Vagina (tissue), 2 donors: ENCODE data around the gene CCBE1. TPM values are rescaled to one million over a fixed set of nuclear protein-coding genes. Genes with fewer than 3 reads are reported as not detected.
A peak's percentile ranks its signal among the peaks of the same experiment; 100 is the strongest.

Source experiments
- DNase-seq, 2 donors: peaks; one replicate each; pipeline ENCODE4 v3.0.0-alpha.2; 2017; ENCODE audit errors: extremely low spot score in 2 of 2
- H3K27ac ChIP-seq: fragments of 200-600 bp; sonication (generic); one replicate; pipeline ENCODE4 v1.5.1; 2019
- H3K27me3 ChIP-seq: fragments of 200-600 bp; sonication (generic); one replicate; pipeline ENCODE4 v1.5.1; 2019
- H3K36me3 ChIP-seq, 2 donors: fragments of 200-600 bp; sonication (generic); one replicate each; pipeline ENCODE4 v1.5.1; 2017 to 2019
- H3K4me1 ChIP-seq: fragments of 200-600 bp; sonication (generic); one replicate; pipeline ENCODE4 v1.5.1; 2019
- H3K4me3 ChIP-seq, 2 donors: fragments of 200-600 bp; sonication (generic); 1 replicate in 1 of 2; 2 replicates in 1 of 2; pipeline ENCODE4 v1.5.1; 2016 to 2019
- H3K9me3 ChIP-seq: fragments of 200-600 bp; sonication (generic); one replicate; pipeline ENCODE4 v1.5.1; 2019
- POLR2A ChIP-seq, 2 donors: fragments of 450-650 bp; IDR thresholded peaks; one replicate each; pipeline ENCODE4 v1.6.1; 2017; ENCODE audit warnings: antibody characterized with exemption in 2 of 2, mild to moderate bottlenecking in 2 of 2, moderate library complexity in 2 of 2
- POLR2AphosphoS5 ChIP-seq, 2 donors: sonication (generic); formaldehyde crosslinking; IDR thresholded peaks; one replicate each; pipeline ENCODE4 v1.9.0; 2017; ENCODE audit warnings: antibody characterized with exemption in 2 of 2, mild to moderate bottlenecking in 2 of 2, low read depth in 1 of 2; ENCODE audit not compliant: insufficient read depth in 1 of 2
- intact Hi-C: fragments of 100-400 bp; cut with DNase I; formaldehyde crosslinking; loops from one replicate; pipeline ENCODE4 v1.15.1; 2023
- total RNA-seq: library from RNA; depleted of rRNA; stranded (reverse); fragments of >200 nt; gene quantifications from one replicate; pipeline ENCODE4 v1.2.3, GENCODE V29; 2016
- TF ChIP-seq, protein P1 (sequence below), 3 experiments: fragments of 450-650 bp in 2 of 3; fragments of 200-600 bp in 1 of 3; sonication (generic) in 1 of 3; IDR thresholded peaks; one replicate each; pipeline ENCODE4 v1.5.1; 2017 to 2019; ENCODE audit warnings: antibody characterized with exemption in 3 of 3, mild to moderate bottlenecking in 2 of 3, moderate library complexity in 2 of 3

The CCBE1 gene
- total RNA-seq, 1 donor from 2014 or later, result 2.9 TPM

DNA sequence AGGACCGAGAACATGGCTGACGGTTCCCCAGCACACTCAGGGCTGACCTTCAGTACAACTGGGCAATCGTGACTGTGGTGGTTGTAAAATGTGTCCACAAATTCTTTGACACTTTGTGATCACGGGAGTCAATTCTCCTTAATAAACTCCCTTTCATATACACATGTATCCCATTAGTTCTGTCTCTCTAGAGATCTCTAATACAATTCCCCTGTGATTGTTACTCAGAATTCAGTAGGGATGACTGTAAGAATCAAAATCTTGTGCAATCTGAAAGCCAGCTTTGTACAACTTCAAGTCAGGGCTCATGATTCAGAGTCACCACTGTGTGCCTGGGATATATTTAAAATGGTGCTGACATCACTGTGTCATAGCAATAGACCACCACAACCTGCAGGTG is 248.7 kb downstream of the CCBE1 start:
- TF ChIP-seq POLR2A (IDR thresholded peaks at IDR 0.05) (no peak), POLR2AphosphoS5 (IDR thresholded peaks at IDR 0.05; ENCODE audit: insufficient read depth in 1 of 2, low read depth in 1 of 2) (no peak)
- TF ChIP-seq, protein P1, sequence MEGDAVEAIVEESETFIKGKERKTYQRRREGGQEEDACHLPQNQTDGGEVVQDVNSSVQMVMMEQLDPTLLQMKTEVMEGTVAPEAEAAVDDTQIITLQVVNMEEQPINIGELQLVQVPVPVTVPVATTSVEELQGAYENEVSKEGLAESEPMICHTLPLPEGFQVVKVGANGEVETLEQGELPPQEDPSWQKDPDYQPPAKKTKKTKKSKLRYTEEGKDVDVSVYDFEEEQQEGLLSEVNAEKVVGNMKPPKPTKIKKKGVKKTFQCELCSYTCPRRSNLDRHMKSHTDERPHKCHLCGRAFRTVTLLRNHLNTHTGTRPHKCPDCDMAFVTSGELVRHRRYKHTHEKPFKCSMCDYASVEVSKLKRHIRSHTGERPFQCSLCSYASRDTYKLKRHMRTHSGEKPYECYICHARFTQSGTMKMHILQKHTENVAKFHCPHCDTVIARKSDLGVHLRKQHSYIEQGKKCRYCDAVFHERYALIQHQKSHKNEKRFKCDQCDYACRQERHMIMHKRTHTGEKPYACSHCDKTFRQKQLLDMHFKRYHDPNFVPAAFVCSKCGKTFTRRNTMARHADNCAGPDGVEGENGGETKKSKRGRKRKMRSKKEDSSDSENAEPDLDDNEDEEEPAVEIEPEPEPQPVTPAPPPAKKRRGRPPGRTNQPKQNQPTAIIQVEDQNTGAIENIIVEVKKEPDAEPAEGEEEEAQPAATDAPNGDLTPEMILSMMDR (IDR thresholded peaks at IDR 0.05), result no peak
- intact Hi-C loops, result no loop called here
- H3K9me3 ChIP-seq, result no peaks in the 10 kb centered on the region
- H3K27ac ChIP-seq, result no peak overlapping the region
- no peaks in the 10 kb centered on the region for H3K4me1 ChIP-seq
- H3K36me3 ChIP-seq, result no peaks in the 10 kb centered on the region
- no peak for DNase-seq
- H3K27me3 ChIP-seq, result no peaks in the 10 kb centered on the region
- no peak overlapping the region for H3K4me3 ChIP-seq

DNA sequence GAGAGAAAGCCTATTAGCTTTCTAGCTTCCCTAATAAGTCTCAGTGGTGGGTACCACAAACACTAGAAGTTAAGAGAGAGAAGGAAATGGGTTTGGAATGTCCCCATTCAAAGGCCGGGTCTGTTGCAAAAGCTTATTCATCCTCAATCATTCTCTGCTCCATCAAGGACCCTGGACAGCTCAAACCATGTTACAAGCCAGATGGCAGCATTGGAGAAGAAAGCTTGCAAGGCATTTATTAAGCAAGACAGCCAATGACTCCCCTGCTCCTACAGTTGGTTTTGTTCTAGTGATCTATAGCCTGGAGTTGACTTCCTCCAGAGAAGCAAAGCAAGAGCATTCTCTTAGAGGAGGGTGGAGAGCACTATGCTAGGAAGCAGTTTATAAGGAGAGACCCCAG is 251.2 kb downstream of the CCBE1 start:
- Histone ChIP-seq H3K4me1 (no peaks in the 10 kb centered on the region), H3K27me3 (no peaks in the 10 kb centered on the region), H3K36me3 (no peaks in the 10 kb centered on the region), H3K4me3 (no peak overlapping the region), H3K27ac (no peak overlapping the region), H3K9me3 (no peaks in the 10 kb centered on the region)
- no peak for TF ChIP-seq POLR2AphosphoS5 (IDR thresholded peaks at IDR 0.05; ENCODE audit: insufficient read depth in 1 of 2, low read depth in 1 of 2)
- no peak for TF ChIP-seq POLR2A (IDR thresholded peaks at IDR 0.05)
- TF ChIP-seq, protein P1 (IDR thresholded peaks at IDR 0.05), result no peak
- no peak for DNase-seq
- intact Hi-C loops, result no loop called here

DNA sequence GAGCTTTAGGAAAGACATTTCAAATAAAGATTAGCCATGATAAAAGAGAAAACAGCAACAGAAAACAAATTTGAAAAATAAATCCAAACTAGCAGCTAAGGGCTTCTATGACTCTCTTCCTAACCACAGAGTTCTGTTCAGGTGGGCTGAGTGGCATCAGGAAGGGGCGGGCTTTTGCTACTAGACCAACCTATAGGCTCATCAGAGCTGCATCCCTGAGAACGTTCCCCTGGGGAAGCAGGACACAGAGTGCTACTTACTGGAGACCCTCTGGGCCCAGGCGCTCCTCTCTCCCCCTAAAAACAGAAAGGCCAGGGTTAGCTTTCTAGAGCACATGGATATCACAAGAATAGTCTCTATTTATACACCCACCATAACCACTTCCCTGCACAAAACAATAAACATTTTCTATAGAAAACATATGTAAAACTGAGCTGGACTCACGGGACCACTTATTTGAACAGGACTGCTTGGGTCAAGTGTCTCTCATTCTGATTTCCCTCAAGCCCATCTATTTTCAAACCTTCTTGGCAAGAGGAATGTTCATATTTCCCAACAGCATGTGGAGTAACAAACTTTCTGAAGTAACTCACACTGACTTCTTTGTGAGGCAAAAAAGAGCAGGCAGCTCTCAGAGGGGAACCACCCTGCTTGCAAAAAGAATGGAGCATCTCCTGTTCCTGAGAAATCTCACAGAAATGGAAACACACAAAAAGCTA is 259.2 kb downstream of the CCBE1 start:
- H3K4me1 ChIP-seq, result no peaks in the 10 kb centered on the region
- DNase-seq, result no peak
- H3K9me3 ChIP-seq, result no peaks in the 10 kb centered on the region
- intact Hi-C loops, result no loop called here
- TF ChIP-seq, protein P1 (IDR thresholded peaks at IDR 0.05), result no peak
- no peak for TF ChIP-seq POLR2AphosphoS5 (IDR thresholded peaks at IDR 0.05; ENCODE audit: insufficient read depth in 1 of 2, low read depth in 1 of 2)
- TF ChIP-seq POLR2A (IDR thresholded peaks at IDR 0.05), result no peak
- no peaks in the 10 kb centered on the region for H3K27me3 ChIP-seq
- H3K4me3 ChIP-seq, result no peak overlapping the region
- no peak overlapping the region for H3K27ac ChIP-seq
- H3K36me3 ChIP-seq, result no peaks in the 10 kb centered on the region

DNA sequence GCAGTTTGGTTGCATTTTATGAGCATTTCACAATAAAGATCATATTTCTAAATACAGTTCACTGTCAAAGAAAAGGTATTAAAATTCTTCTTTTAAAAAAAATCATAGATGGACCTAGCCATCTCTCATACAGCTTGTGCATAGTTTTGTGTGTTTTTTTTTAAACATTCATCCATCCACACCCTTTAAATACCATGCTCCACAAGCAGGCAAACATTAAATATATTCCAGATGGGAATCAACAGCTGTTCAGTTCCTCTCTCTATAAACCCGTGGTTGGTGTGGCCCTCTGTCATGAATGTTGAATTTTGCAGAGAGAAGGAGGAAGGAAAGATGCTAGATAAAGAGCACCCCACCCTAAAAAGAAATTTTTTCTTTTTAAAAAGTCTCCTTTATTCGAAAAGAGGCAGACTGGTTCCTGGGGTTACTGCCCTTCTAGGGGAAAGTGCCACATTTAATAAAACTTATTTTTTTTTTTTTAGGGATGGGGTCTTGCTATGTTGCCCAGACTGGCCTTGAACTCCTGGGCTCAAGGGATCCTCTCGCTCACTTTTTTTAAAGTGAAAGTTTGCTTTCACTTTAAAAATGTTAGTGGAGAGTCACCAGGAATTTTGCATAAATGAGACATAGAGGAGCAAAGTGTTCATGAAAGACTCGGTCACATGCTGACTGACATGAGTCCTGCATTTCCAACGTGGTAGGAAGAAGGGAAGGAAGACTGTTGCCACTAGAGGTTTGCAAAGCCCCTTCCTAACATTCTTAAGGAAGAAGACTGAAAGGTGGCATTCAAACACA is 264.2 kb downstream of the CCBE1 start:
- Histone ChIP-seq H3K4me3 (no peak overlapping the region), H3K36me3 (no peaks in the 10 kb centered on the region), H3K27me3 (no peaks in the 10 kb centered on the region), H3K27ac (no peak overlapping the region), H3K4me1 (no peaks in the 10 kb centered on the region), H3K9me3 (no peaks in the 10 kb centered on the region)
- intact Hi-C loops, result no loop called here
- peak in 1 of 2 donors; percentile 4 for DNase-seq
- TF ChIP-seq POLR2AphosphoS5 (IDR thresholded peaks at IDR 0.05; ENCODE audit: insufficient read depth in 1 of 2, low read depth in 1 of 2) (no peak), POLR2A (IDR thresholded peaks at IDR 0.05) (no peak)
- TF ChIP-seq, protein P1 (IDR thresholded peaks at IDR 0.05), result no peak

DNA sequence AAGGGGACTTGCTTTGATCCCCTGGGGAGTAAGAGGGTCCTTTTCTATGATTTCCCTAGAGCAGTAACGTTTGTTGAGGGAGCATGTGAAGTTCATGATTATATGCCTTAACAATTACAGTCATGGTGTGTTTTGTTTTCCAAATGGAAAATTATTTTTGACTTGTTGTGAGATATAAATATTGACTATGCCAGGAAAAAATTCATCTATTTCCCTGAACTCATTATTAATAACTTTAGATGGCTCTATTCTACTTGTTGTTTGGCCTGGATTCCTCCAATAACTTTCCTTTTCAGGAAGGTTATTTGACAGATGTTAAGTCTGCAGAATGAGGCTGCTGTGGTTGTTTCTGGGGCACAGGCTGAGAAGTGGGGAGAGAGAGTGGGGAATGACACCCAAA is 266.1 kb downstream of the CCBE1 start:
- TF ChIP-seq, protein P1 (IDR thresholded peaks at IDR 0.05), result no peak
- TF ChIP-seq POLR2AphosphoS5 (IDR thresholded peaks at IDR 0.05; ENCODE audit: insufficient read depth in 1 of 2, low read depth in 1 of 2) (no peak), POLR2A (IDR thresholded peaks at IDR 0.05) (no peak)
- Histone ChIP-seq H3K4me3 (no peak overlapping the region), H3K4me1 (no peaks in the 10 kb centered on the region), H3K27me3 (no peaks in the 10 kb centered on the region), H3K36me3 (no peaks in the 10 kb centered on the region), H3K27ac (no peak overlapping the region), H3K9me3 (no peaks in the 10 kb centered on the region)
- intact Hi-C loops, result no loop called here
- DNase-seq, result no peak
